Mucosa of stomach (tissue), 1 donor: Measurements from ENCODE around the gene NOTUM.
"Not testable (repeated sequence)": the region's sequence is repeated elsewhere in the genome, so short reads cannot be mapped to it uniquely, and the experiment has no call there.

ENCODE experiments used
- H3K27me3 ChIP-seq: one replicate; pipeline ENCODE4 v1.7.0; 2013; ENCODE audit warnings: mild to moderate bottlenecking, low read length; ENCODE audit not compliant: control insufficient read depth, insufficient read depth
- H3K36me3 ChIP-seq: one replicate; pipeline ENCODE4 v1.7.0; 2013; ENCODE audit warnings: low read length; ENCODE audit not compliant: control insufficient read depth, insufficient read depth
- H3K4me1 ChIP-seq: one replicate; pipeline ENCODE4 v1.7.0; 2013; ENCODE audit warnings: mild to moderate bottlenecking, low read length; ENCODE audit not compliant: control insufficient read depth, insufficient read depth
- H3K4me3 ChIP-seq: one replicate; pipeline ENCODE4 v1.7.0; 2013; ENCODE audit warnings: low read length
- H3K9ac ChIP-seq: one replicate; pipeline ENCODE4 v1.7.0; 2013; ENCODE audit warnings: mild to moderate bottlenecking, low read length, moderate library complexity
- H3K9me3 ChIP-seq: one replicate; pipeline ENCODE4 v1.7.0; 2013; ENCODE audit warnings: mild to moderate bottlenecking, low read length, moderate library complexity; ENCODE audit not compliant: control insufficient read depth
- donor health status: Pancreatic carcinoma.

The NOTUM gene

GRCh38 chr17:81925860-81926450 lies 35.0 kb downstream of the NOTUM start:
- no peaks in the 10 kb centered on the region for H3K9me3 ChIP-seq
- peaks cover 62% of the 10 kb centered on the region for H3K4me1 ChIP-seq
- H3K9ac ChIP-seq, result peak overlapping the region; percentile 83
- H3K4me3 ChIP-seq, result peak overlapping the region; percentile 80
- no peaks in the 10 kb centered on the region for H3K36me3 ChIP-seq
- H3K27me3 ChIP-seq, result peaks cover 10% of the 10 kb centered on the region

GRCh38 chr17:81924557-81925532 lies 36.1 kb downstream of the NOTUM start:
- no peak overlapping the region for H3K4me3 ChIP-seq
- H3K9me3 ChIP-seq, result no peaks in the 10 kb centered on the region
- no peak overlapping the region for H3K9ac ChIP-seq
- H3K27me3 ChIP-seq, result peaks cover 10% of the 10 kb centered on the region
- H3K36me3 ChIP-seq, result peaks cover 8% of the 10 kb centered on the region
- H3K4me1 ChIP-seq, result peaks cover 73% of the 10 kb centered on the region

DNA sequence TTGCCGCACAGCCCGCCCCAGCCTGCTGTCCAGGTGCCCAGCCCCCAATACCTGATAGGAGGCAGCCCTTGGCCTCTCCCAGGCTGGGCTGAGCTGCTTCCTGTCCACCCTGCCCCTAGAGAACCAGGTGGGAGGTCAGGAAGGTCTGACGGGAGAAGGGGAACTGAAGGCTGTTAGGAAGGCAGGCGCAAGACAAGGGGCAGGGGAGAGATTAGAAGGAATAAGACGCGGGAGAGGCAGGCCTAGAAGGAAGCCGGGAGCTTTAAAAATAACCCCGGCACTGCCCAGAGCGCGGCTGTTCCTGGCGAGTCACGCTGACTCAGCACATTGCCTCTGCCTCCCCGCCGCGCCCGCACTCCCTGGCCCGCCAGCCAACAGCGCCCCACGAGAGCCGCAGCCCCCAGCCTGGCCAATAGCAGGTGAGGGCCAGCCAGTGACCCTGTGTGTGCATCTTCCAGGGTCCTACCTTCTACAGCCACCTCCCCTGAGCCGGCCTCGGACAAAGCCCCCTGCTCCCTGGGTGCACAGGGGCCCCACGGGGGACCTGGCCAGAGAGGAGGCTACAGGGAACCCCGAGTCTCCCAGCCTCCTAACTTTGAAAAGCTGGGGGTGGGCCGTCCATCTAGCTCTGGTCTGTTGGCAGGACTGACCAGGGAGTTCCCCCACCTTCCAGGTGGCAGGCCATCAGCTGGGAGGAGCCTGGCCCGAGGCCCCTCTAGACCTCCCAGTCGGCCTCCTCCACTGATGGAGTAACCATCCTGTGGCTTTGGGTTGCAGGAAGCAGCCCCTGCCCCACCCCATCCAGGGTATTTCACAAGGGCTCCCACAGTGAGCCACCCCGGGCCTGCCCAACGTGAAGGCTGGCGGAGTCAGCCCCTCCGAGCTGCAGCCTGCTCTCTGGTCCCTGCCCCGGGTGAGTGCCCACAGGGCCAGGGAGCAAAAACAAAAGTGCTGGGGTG lies 37.4 kb downstream of the NOTUM start:
- Histone ChIP-seq H3K4me3 (no peak overlapping the region), H3K9ac (peak overlapping the region; percentile 60)

GRCh38 chr17:81922566-81923301 lies 38.3 kb downstream of the NOTUM start:
- H3K4me1 ChIP-seq, result peaks cover 76% of the 10 kb centered on the region
- no peak overlapping the region for H3K9ac ChIP-seq
- H3K36me3 ChIP-seq, result peaks cover 8% of the 10 kb centered on the region
- no peak overlapping the region for H3K4me3 ChIP-seq
- no peaks in the 10 kb centered on the region for H3K9me3 ChIP-seq
- no peaks in the 10 kb centered on the region for H3K27me3 ChIP-seq

More for the DNA sequence above, 37.4 kb downstream of the NOTUM start:
- peaks cover 80% of the 10 kb centered on the region for H3K4me1 ChIP-seq
- peaks cover 6% of the 10 kb centered on the region for H3K27me3 ChIP-seq
- no peaks in the 10 kb centered on the region for H3K9me3 ChIP-seq
- H3K36me3 ChIP-seq, result peaks cover 8% of the 10 kb centered on the region

GRCh38 chr17:81921996-81922565 lies 38.9 kb downstream of the NOTUM start:
- H3K9me3 ChIP-seq, result no peaks in the 10 kb centered on the region
- H3K27me3 ChIP-seq, result no peaks in the 10 kb centered on the region
- no peak overlapping the region for H3K4me3 ChIP-seq
- H3K9ac ChIP-seq, result no peak overlapping the region
- H3K36me3 ChIP-seq, result peaks cover 8% of the 10 kb centered on the region
- peaks cover 78% of the 10 kb centered on the region for H3K4me1 ChIP-seq

DNA sequence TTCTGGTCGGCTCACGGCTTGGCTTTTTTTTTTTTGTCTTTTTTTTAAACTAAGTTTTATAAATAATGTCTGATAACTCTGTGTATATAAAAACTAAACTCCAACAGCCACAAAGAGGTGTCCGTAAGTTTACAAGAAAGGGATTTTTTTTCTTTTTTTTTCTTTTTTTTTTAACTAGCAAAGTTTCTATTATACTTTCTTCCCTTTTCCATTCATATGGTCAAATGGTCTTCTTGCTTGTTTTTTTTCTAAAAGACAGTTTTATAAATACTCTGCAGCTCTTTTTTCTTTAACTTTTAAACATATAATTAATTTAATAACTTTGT lies 39.5 kb downstream of the NOTUM start:
- Histone ChIP-seq H3K4me3 (no peak overlapping the region), H3K9me3 (no peaks in the 10 kb centered on the region), H3K27me3 (no peaks in the 10 kb centered on the region), H3K36me3 (peaks cover 8% of the 10 kb centered on the region), H3K4me1 (peaks cover 83% of the 10 kb centered on the region), H3K9ac (no peak overlapping the region)

GRCh38 chr17:81920612-81921536 lies 40.1 kb downstream of the NOTUM start:
- no peaks in the 10 kb centered on the region for H3K27me3 ChIP-seq
- H3K4me3 ChIP-seq, result no peak overlapping the region
- no peaks in the 10 kb centered on the region for H3K9me3 ChIP-seq
- peak overlapping the region; percentile 10 for H3K9ac ChIP-seq
- peaks cover 11% of the 10 kb centered on the region for H3K36me3 ChIP-seq
- peaks cover 83% of the 10 kb centered on the region for H3K4me1 ChIP-seq

DNA sequence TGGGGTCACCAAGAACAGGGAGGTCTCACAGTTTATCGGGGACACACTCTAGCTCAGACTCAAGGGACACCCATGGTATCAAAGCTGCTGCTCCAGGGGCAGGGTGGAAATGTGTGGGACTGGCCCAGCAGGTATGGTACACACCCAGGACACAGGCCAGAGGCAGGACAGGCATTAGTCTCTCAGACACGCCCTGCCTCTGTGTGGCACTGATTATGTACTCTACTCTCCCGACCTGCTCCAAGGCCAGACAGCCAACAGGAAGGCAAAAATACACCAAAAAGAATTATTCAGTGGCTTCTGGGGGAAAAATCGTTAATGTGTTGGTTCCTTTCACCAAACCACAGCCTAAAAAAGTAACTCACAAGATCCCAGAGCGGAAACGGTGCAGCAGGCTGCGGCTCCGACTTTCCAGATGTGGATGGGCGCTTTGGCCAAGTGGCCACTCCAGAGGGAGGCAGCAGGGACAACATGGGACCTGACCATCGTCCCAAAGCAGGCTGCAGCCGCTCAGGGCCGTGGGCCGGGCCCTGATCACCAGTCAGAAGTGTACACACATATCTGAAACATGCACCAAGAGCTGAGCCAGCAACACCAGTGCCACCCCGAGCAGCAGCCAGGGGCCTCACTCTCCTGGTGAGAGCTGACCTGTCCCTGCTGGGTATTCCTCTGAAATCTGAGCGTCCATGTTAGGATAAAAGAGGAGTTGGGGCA lies 42.0 kb downstream of the NOTUM start:
- no peaks in the 10 kb centered on the region for H3K9me3 ChIP-seq
- peak overlapping the region; percentile 67 for H3K9ac ChIP-seq
- no peak overlapping the region for H3K4me3 ChIP-seq
- no peaks in the 10 kb centered on the region for H3K27me3 ChIP-seq
- peaks cover 72% of the 10 kb centered on the region for H3K4me1 ChIP-seq
- H3K36me3 ChIP-seq, result peaks cover 28% of the 10 kb centered on the region

GRCh38 chr17:81918333-81918669 lies 42.7 kb downstream of the NOTUM start:
- Histone ChIP-seq H3K9ac (peak overlapping the region; percentile 31), H3K4me1 (peaks cover 65% of the 10 kb centered on the region), H3K36me3 (peaks cover 35% of the 10 kb centered on the region)
- H3K4me3 ChIP-seq, H3K9me3 ChIP-seq, H3K27me3 ChIP-seq: not testable (repeated sequence)
